ENCODE measurements around the gene MDM4.

DNA sequence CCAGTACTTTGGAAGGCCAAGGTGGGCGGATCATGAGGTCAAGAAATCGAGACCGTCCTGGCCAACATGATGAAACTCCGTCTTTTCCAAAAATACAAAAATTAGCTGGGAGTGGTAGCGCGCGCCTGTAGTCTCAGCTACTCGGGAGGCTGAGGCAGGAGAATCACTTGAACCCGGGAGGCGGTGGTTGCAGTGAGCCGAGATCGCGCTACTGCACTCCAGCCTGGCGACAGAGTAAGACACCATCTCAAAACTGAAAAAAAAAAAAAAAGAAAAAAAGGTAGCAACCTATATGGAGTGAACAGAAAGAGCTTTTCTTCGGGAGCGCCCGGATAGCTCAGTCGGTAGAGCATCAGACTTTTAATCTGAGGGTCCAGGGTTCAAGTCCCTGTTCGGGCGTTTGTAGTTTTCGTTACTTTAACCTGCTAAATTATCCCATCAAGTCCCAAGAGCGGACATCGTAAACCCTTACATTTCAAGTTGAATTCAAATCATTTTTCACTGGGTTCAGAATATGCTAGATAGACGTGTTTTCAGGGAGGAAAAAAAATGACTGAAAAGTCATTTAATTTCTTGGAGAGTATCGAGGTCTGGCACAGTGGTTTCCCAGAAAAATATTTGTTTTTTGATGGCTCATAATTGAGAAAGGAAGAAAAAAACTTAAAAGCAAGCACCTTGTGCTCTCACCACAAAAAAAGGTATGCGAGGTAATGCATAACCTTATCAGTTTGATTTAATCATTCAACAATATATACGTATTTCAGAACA is 9.8 kb upstream of the MDM4 start:
- TF ChIP-seq, protein P1, sequence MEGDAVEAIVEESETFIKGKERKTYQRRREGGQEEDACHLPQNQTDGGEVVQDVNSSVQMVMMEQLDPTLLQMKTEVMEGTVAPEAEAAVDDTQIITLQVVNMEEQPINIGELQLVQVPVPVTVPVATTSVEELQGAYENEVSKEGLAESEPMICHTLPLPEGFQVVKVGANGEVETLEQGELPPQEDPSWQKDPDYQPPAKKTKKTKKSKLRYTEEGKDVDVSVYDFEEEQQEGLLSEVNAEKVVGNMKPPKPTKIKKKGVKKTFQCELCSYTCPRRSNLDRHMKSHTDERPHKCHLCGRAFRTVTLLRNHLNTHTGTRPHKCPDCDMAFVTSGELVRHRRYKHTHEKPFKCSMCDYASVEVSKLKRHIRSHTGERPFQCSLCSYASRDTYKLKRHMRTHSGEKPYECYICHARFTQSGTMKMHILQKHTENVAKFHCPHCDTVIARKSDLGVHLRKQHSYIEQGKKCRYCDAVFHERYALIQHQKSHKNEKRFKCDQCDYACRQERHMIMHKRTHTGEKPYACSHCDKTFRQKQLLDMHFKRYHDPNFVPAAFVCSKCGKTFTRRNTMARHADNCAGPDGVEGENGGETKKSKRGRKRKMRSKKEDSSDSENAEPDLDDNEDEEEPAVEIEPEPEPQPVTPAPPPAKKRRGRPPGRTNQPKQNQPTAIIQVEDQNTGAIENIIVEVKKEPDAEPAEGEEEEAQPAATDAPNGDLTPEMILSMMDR (conservative IDR thresholded peaks at IDR 0.05; ENCODE audit: low read length) = no peak
- no peak for TF ChIP-seq EZH2phosphoT487 (IDR thresholded peaks at IDR 0.05; ENCODE audit: borderline replicate concordance, low read depth, low read length)

Measured in OCI-LY7 (cell line).